SIG-M5 treated with dmso at 0.1 percent for 504 hours (cell line): ENCODE results near the gene ZC3HAV1.
"Not testable (repeated sequence)": the region's sequence is repeated elsewhere in the genome, so short reads cannot be mapped to it uniquely, and the experiment has no call there.

Source experiments
- DNase-seq: peaks from one replicate; lab custom pipeline; 2025; ENCODE audit not compliant: unreplicated experiment; lab: John Stamatoyannopoulos, UW

The ZC3HAV1 gene

DNA sequence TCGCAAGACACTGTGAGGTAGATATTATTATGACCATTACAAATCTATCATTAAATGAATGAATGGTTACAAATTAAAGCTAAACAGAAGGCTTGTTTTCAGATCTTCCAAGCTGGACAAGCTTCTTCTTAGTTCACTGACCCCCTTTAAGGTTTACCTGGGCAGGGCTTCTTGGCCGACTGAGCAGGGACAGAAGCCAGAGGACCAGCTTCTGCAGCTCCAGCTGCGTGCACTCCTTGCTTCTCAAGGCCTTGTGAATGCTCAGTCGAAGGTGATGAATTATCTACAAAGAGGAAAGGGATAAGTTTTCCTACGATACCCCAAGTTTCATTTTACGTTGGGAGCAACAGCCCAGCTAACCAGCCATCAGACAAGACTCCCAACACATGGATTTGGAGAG, 83.0 kb downstream of the ZC3HAV1 start:
- DNase-seq: no peak

DNA sequence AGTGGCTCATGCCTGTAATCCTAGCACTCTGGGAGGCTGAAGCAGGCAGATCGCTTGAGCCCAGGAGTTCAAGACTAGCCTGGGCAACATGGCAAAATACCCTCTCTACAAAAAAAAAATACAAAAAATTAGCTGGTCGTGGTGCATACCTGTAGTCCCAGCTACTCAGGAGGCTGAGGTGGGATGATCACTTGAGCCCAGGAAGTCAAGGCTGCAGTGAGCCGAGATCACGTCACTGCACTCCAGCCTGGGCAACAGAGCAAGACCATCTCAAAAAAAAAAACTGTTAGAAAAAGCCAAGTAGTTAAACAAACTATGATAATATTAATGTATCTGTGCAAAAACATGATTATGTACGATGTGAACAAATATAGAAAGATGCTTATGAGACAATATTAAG, 83.7 kb downstream of the ZC3HAV1 start:
- not testable (repeated sequence) for DNase-seq

DNA sequence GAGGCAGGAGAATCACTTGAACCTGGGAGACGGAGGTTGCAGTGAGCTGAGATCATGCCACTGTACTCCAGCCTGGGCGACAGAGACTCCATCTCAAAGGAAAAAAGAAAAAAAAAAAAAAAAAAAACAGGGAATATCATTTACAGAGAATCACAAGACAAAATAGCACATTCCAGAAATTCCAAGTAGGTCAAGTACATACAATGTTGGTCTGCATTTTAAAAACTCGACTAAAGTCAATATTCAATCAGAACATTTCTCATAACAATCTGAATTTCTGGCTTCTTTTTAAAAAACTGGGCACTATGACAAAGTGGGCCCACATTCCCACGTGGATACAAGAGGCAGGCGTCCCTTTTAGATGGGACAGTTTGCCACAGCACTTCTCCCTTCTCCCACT, 86.4 kb downstream of the ZC3HAV1 start:
- DNase-seq: no peak

DNA sequence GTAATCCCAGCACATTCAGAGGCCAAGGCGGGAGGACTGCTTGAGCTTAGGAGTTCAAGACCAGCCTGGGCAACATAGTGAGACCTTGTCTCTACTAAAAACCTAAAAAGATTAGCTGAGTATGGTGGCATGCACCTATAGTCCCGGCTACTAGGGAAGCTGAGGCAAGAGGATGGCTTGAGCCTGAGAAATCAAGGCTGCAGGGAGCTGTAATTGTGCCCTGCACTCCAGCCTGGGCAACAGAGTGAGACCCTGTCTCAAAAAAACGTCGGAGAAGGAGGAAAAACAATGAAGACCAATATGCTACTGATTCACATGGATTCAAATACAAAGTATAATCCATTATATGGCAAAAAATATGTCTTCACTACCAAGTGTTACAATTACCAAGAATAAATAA, 87.2 kb downstream of the ZC3HAV1 start:
- DNase-seq: no peak

DNA sequence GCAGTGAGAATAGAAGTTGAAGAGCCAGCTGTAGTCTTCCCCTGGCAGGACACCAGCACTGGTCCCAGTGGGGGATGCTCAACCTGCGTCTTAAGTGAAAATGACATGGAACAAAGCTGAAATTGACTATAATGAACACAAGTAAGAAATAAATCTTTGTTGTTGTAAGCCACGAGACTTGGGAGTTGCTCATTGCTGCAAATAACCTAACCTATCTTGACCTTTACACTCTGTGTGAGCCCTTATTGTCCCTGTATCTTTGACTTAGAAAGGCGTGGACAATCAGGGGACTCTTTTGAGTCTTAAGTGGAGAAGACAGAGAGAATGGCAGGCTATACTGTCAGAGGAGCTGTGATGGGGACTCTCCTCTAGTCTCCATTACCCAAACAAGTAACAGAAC, 90.6 kb downstream of the ZC3HAV1 start:
- no peak for DNase-seq

DNA sequence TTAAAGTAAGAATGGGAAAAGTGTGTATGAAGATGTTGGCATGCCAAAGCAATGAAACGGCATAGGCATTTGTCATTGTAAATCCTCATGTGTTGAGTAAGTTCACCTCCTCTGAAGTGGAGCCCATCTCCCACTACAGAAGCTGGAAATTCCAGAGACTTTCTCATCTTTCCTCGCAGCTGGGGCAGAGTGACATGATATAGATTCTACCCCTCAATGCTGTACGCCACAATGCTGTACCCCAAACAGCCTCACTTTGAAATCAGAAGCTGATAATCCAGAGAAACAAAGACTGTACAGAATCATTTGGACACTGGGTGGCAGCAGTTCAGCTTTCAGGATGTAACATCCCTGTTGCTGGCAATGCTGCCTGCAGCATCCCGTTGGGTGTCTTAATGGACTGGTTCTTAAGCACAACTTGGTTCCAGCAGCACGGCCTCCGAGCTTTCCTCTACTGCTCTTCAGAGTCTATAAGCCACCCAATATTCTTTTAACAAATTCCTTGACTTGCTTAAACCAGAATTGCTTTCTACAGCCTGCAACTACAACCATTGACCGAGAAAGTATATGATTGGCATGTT, 92.5 kb downstream of the ZC3HAV1 start:
- peak; percentile 68 for DNase-seq

DNA sequence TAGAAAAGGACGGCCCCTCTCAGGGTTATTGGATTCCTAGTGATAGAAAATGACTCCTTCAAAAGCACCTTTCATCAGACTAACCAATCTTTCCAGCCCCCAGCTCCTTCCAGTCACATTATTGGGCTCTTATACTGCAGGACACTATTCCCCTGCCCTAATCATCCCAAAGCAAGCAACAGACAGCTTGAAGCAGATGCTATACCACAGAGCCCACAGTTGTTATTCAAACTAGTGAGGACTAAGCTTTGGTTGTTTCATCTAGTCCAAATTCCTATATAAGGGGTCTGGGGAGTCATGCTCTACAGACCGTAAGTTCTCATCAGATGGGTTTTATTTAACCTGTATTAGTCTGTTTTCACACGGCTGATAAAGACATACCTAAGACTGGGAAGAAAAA, 98.1 kb downstream of the ZC3HAV1 start:
- DNase-seq: no peak

DNA sequence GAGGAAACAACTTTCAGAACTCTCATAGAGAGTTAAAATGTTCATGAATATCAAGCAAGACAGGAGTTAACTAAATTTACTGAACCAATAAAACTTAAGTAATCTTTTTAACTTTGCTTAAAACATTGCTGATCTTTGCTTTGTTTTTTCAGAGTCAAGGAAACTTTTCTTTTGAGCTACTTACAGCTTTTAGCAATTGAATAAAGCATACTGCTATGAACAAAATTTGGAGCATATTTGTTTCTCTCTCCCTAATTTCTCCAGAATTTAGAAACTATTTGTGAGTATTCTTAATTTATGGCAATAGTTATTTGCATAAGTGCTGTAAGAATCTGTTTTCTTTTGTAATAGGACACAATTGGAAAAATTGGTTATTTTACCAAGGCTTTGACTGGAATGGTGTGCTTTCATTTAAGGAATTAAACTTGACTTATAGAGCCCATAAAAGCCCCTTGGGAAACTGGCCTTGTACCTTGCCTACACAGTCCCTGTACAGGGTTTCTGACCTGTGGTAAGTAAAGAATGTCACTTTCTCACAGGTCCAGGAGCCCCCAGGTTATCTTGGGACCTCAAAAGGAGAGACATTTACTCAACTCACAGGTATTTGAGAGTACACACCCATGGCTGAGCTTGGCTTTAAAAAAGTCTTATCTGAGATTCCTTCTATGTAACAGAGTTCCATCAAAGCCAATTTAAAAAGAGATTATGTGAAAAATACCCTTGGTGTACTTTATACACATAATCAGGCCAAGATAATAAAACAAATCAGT, 105.0 kb downstream of the ZC3HAV1 start:
- DNase-seq: no peak

DNA sequence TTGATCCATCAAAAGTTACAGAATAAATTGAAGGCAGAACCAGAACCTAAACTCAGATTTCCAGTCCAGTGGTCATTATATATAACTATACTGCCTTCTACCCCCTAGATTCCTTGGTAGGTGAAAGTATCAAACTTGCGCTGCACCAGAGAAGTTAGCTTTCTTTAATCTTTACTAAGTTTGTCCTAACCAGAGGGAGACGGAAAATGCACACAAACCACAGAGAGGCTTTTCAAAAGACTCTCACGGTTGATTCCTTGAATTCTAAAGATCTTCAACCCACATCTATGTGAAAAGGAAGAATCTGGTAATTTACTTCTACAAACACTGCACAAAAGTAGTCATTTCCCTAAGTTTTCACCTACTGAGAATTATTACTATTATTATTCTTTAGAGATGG, 110.1 kb downstream of the ZC3HAV1 start:
- DNase-seq: no peak
